ELR (cell line): ENCODE results near the gene GET3.

Source experiments
- DNase-seq: peaks from one replicate; pipeline ENCODE4 v3.0.0-alpha.2; 2015; ENCODE audit warnings: low read depth

GET3 gene

DNA sequence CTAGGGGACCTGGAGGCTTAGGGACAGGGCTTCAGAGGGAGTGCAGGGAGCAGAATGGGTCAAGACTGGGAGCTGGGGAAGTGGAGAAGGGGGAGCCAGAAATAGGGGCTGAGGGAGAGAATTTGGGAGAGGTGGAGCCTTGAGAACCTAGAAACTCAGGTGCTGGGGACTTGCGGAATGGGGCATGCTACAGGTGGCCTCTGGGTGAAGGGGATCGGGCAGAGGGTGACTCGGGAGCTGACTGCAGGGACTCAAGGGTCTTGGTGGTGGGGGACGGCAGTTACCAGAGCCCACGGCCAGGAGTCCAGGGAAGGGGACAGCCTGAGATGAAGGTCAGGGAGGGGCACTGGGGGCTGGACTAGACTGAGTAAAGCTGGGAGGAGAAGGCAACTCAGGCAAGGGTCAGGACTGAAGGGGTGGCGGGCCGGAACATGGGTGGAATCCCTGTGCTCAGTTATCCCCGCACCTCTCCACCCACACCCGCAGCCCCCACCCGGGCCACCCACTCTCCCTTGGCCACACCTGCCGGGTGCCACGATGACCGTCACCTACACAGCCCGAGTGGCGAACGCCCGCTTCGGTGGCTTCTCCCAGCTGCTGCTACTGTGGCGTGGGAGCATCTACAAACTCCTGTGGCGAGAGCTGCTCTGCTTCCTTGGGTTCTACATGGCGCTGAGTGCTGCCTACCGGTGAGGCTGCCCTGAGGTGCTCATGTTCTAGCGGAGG lies 14.9 kb downstream of the GET3 start:
- no peak for DNase-seq

DNA sequence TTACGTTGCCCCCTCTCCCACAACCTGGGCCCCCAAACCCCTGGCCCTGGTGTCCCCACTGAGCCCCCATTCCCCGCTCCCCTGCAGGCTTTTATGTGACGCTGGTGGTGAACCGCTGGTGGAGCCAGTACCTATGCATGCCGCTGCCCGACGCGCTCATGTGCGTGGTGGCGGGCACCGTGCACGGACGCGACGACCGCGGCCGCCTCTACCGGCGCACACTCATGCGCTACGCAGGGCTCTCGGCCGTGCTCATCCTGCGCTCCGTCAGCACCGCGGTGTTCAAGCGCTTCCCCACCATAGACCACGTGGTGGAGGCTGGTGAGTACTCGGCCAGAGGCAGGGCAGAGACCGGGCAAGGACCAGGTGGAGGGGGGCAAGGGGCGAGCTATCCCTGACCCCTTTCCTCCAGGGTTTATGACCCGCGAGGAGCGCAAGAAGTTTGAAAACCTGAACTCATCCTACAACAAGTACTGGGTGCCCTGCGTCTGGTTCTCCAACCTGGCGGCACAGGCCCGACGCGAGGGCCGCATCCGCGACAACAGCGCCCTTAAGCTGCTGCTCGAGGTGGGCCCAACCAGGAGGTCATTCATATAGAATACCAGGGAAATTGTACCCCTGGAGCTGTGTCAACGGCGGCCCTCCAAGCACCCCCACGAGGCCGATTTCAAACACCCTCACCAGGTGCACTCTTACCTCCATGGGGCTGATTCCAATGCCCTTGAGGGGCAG lies 17.3 kb downstream of the GET3 start:
- no peak for DNase-seq

GRCh38 chr19:12756150-12756883 lies 19.0 kb downstream of the GET3 start:
- DNase-seq, result no peak

- DNase-seq, result peak; percentile 80
These were observed 20.4 kb downstream of the GET3 start for GRCh38 chr19:12757544-12758274.

- DNase-seq, result no peak
These were observed 22.4 kb downstream of the GET3 start for GRCh38 chr19:12759686-12760085.

DNA sequence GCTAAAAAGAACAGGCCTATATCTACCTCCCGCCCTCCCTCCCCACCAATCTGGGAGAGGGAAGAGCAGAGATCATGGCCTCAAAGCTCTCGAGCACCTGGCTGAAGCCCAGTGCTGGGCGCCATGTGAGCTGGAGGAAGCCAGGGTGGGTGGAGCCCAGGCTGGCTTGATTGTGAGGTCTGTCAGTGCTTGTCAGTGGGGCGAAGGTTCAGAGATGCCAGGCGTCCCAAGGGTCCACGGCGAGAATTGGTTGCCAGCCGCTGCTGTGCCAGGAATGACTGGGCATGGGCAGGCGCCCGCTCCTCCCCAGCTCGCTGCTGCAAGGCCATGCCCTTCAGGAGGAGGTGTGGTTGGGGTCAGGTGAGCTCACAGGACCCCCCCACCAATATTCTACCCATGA lies 25.8 kb downstream of the GET3 start:
- DNase-seq, result no peak

DNA sequence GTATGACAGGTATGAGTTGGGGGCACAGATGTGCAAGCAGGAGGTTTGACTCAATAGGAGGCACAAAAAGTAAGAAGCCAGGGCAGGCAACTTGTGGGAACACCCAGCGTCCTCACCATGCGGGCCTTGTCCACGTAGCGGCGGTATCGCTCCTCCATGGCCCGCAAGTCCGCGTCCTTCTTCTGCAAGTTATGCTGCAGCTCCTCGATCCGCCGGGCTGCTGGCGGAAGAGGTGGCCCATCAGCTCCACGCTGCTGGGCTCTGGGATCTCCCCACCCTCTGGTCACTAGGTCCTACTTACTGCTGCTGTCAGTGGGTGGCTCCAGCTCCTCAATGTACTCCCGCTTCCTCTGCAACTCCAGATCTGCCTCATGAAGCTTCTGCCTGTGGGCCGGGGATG lies 27.4 kb downstream of the GET3 start:
- no peak for DNase-seq

- peak; percentile 88 for DNase-seq
These were observed 28.8 kb downstream of the GET3 start for GRCh38 chr19:12766051-12766521.

DNA sequence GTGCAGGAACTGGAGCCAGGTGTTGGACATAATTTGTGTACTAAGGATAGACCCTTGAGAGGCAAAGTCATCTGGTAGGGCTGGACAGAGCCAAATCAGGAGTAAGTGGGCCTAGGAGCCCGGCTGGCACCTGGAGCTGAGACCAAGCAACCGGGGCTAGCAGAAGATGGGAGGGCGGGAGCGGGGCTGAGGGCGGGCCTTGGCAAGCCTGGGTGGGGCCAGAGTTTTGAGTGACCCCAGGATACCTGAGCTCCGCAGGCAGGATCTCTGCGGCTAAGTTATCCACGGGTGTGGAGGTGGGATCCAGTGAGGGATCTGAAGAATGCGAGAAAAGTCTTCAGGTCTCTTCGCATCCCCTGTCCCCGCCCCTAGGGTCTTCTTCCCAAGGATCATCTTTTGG lies 29.9 kb downstream of the GET3 start:
- no peak for DNase-seq

- no peak for DNase-seq
These were observed 30.4 kb downstream of the GET3 start for GRCh38 chr19:12767666-12768065.

- no peak for DNase-seq
These were observed 32.4 kb downstream of the GET3 start for GRCh38 chr19:12769689-12770088.

- no peak for DNase-seq
These were observed 33.6 kb downstream of the GET3 start for GRCh38 chr19:12770922-12771321.

DNA sequence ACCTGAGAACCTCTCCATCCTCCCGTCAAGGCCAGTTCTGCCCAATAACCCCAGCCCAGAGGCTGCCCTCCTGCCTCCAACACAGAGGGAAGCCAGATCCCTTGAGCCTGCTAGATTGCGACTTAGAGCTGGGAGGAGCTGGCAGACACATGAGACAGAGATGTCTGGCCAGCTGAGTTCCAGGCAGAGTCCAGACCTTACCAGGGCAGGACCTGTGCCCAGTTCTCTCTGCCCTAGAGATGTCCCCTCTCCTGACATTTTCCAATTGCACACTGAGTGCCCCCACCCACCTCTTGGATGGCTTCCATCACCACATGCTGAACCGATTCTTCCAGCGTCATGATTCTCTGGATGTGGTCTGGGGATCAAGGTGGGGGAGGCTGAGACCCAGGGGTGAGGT lies 35.0 kb downstream of the GET3 start:
- no peak for DNase-seq

GRCh38 chr19:12773571-12773970 lies 36.3 kb downstream of the GET3 start:
- peak; percentile 60 for DNase-seq

DNA sequence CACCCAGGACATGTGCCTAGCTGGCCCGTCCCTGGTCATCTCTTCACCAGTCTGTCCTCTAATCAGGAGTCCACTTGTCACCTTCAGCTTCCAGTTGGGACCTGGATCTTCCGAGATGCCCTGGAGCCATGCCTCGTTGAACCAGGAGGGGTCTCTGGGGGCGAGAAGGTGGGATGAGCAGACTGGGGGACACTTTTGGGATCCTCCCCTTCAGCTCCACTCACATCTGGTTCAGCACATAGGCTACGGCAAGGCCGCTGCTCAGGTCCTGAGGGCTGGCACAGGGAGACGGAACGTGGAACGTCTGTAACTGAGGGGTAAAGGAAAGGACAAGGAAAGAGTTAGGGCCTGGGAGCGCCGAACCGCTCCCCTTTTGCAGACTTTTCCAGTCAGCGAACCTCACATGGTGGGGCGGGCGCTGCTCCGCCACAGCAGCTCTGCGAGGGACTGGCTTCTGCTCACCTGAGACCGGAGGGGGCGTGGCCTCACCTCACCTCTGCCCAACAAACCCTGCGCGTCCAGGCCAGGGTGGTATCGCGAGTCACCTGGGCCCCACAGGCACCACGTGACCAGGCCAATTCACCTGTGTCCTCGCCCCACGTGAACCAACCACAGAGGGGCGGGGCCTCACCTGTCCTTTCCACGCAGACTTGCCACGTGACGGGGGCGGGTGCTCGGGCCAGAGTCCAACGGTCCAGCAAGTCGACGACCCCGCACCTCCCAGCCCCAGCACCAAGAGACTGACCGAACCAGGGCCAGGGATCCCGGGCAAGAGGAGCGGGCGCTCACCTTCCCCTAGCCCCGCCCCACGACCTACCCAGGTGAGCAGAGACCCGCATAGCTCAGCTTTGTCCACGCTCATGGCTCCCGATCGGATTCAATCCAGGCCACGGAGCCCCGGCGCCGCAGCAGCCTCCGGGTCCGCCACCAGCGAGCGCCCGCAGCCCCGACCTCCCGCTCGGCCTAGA lies 37.6 kb downstream of the GET3 start, which contains the start of gene HOOK2:
Gene HOOK2, minus strand, starts transcription at position 965 of the 968 bp plus-strand sequence. Its CDS starts 103 bp downstream, at position 862.
- no peak for DNase-seq

DNA sequence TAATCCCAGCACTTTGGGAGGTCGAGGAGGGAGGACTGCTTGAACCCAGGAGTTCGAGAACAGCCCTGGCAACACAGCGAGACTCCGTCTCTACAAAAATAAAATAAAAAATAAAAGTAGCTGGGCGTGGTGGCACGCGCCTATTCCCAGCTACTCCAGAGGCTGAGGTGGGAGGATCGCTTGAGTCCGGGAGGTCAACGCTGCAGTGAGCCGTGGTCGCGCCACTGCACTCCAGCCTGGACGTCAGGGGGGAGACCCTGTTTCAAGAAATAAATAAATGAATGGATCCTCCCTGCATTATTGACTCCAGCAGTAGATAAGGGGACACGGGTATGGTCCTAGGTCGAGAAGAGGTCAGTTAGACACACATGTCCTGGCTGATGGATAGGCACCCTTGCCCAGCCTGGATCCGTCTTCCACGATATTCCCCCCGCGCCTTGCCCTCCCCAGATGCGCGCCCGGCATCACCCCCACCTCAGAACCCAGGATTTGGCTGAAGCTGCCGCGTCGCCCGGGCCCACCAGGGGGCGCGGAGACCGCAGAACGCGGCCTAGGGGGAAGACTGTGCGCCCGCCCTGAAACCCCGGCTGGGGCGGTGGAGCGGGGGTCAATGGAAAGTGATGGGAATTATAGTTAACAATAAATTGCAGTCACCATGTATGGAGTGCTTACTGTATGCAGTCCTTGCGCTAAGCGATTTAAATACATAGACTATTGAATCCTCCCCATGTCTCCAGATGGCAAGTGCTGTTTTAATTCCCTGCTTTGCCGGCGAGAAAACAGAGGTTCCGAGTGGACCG lies 40.1 kb downstream of the GET3 start:
- peak; percentile 85 for DNase-seq

GRCh38 chr19:12778017-12778904 lies 41.0 kb downstream of the GET3 start:
- DNase-seq, result peak; percentile 79

GRCh38 chr19:12778905-12779161 lies 41.5 kb downstream of the GET3 start:
- no peak for DNase-seq
